GM10847 (cell line): ENCODE data around the gene CEACAM18.

Experiments
- POLR2A ChIP-seq: IDR thresholded peaks from 2 replicates; pipeline ENCODE4 v1.6.1; 2011; ENCODE audit not compliant: insufficient read length; ENCODE audit errors: extremely low read depth

Gene CEACAM18

DNA sequence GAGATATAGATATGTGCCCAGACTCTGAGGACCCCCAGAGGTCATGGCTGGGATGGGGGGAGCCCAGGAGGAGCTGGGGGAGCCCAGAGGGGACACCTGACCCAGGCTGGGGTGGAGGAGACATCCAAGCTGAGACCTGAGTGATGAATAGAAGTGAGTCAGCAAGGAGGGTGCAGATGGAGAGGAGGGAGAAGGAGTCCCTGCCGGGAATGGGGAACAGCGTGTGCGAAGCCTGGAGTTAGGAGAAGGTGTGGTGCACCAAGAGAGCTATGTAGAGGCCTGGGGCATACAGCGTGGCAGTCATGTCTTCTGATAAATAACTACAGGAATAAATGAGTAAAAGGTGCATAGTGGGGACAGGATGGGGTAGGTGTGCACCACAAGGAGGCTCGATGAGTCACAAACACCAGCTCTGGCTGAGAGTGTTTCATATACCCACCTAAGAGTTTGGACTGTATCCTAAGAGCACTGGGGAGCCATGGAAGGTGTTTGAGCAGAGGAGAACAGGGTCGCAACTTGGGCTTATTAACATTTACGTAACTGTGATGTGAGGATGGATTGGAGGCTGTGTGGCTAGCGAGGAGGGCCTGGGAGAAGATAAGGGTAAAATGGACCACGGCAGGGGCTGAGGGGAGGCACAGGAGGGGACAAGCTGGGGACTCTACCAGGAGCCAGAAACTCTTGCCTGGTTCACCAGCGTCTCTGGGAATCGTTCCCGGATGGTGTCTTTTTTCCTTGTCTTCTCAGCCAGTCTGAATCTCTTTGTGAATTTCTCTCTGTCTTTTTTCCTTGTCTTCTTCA is 1.4 kb downstream of the CEACAM18 start:
- TF ChIP-seq POLR2A = no peak

DNA sequence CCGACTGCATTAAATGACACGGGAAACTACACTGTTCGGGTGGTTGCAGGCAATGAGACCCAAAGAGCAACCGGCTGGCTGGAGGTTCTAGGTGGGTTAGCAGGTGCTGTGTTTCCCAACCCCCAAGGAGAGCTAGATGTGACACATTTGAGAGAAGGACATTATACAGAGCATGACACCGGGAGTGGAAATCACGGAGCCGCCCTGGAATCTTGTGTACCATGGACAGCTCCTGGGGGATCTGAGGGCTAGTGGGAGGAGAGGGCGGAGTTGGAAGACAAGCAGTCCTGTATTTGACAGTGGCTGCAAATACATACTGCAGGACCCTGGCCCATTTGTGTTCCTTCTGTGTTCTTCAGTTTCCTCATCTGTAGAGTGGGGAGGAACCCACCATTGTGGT is 2.3 kb downstream of the CEACAM18 start:
- no peak for TF ChIP-seq POLR2A

DNA sequence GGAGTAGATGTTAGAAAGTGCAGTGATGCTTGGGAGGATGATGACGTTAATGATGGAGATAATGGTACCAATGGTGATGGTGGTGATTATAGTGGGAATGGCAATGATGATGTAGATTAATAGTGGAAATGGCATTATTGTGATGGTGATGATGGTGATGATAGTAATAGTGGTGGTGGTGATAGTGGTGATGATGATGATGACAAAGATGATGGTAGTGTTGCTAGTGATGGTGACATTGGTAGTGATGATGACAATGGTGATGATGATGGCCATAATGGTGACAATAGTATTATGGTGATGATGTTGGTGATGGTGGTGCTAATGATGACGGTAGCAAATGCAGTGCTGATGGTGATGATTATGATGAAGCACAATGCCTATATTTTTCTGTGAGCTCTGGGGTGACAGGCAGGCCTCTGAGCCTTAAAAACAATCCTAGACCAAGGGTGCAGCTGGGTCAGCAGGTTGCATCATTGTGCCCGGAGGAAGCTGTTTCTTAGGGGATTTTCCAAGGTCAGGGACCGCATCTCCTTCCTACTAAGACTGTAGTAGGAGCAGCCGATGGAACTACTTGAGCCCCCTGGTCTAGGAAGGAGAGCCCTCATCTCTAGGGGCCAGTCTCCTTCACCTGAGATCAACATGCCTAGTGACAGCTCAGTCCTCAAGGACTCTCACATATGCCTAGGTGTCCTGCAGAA is 7.8 kb downstream of the CEACAM18 start:
- no peak for TF ChIP-seq POLR2A

DNA sequence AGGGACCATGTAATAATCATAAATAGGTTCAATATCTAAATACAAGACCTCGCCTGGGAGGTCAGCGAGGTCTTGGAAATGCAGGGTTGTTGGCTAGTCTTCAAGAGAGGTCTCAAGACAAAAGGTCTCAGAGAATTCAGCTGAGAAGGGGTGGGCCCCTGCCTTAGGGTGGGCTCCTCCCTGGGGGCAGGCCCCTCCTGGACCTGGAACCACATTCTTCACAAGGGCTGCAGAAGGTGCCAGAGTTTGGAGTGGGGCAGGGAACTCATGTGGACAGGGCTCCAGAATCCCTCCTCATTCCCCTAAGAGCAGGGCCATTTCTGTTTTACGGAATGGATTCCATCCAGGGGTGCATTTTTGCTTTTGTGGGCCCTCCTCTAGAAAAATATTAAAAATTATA is 10.2 kb downstream of the CEACAM18 start:
- TF ChIP-seq POLR2A = no peak

DNA sequence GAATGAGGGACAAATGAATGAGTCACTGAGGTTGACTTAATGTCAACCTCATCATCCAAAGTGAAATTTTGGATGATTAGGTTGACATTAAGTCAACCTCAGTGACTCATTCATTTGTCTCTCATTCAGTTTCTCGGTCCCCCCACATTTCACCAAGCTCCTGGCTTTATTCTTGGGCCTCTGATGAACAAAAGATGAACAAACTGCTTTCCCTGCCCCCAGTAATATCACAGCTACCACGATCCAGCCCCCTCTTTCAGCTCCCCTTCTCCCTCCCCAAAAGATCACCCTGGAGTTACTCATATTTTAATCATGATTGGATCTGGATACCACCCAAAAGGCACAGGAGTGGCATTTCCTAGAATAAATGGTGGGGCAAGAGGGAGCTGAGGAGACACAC is 10.8 kb downstream of the CEACAM18 start:
- TF ChIP-seq POLR2A = no peak

DNA sequence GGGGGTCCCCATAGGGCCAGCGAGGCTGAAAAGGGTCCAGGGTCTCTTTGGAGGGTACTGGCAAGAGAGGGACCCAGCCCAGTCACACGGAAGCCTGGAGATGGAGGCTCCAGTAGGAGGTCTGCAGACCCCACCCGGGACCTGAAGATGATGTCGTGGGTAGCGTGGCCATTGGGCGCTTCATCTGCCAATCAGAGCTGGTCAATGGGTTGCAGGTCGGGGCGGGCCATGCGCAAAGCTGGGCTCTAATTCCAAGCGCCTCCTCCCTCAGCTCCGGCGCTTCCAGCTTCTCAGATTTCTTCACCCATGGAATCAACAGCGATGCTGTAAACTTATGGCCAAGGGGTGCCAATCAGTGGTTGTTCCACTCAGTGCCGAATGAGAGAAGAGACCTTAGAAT is 12.3 kb downstream of the CEACAM18 start:
- TF ChIP-seq POLR2A = no peak

DNA sequence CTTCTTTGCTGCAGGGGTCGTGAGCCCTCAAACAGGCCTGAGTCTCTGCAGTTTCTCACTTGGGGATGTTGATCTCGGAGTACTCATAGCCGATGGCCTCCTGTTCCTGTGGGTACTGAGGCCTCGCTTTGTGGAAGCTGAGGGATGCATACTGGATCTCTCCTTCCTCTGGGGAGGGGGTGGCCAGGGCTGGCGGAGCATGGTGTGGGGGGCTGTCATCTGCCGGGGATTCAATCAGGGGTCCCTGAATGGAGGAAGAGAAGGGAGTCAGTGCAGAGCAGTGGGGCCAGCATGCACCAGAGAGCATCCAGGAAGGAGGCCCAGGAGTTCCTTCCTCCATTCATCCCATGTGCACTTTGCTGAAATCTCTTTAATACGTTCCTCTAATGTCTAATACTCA is 13.2 kb downstream of the CEACAM18 start:
- TF ChIP-seq POLR2A = no peak

DNA sequence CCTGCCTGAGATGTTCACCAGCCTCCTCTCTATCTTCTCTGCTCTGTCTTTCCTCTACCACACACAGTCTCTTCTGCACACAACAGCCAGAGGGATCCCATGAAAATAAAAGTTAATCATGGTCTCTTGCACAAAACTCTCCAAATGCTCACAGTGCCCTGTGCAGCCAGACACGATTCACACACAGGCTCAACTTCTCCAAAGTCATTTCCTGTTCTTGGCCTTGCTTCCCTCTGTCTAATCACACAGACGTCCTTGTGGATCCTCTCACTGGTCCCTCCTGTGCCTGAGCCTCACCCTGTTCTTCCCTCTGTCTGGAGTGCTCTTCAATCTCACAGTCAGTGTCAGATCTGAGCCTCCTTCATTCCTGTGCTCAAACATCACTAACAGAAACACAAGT is 15.4 kb downstream of the CEACAM18 start:
- TF ChIP-seq POLR2A = no peak

DNA sequence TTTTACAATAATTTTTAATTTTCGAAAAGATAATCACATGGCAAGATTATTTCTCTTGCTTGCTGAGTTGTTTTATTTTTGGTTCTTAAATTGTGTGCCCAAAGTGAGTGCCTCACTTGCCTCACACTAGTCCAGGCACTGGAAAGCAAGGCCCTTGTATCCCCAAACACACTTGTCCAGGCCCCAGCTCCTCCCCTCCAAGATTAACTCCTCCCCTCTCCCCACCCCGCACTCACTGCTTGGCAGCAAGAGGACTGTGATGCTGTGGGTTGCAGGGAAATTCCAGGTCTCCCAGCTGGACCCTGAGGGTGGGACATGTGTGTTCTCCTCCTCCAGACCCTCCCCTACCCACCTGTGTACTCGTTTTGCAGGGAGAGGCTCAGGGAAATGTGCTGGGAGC is 19.3 kb downstream of the CEACAM18 start:
- TF ChIP-seq POLR2A = no peak

DNA sequence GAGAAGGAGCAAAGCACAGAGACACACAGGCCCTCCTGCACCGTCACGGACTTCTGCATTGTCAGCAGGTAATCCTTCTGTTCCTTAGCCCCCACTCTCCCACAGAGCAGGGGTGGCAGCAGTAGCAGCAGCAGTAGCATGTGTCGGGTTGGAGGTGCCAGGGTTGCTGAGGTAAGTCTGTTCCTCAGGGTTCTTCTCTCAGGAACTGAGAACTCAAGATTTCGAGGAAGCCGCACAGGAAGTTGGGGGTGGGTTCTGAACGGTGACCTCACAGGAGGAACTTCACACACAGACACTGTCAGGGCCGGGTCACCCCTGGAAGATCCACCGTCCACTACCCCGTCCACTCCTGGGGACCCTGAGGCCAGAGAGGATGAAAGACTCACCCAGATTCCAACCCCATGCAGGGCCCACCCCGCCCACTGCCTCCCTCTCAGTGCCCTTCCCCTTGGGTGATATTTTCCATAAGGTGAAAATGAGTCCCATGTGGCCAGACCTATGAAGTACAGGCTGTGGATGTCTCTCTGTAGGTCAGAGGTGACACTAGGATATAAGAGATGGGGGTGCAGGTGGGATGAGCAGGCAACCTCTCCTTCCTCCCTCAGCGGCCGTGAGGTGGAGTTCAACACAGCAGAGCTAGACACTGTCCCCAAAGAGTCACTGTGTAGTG is 23.4 kb downstream of the CEACAM18 start, which contains the start of gene SIGLEC12:
Gene SIGLEC12, minus strand, starts transcription at position 207 of the 670 bp plus-strand sequence. Its CDS starts 67 bp downstream, at position 140.
- TF ChIP-seq POLR2A = no peak

DNA sequence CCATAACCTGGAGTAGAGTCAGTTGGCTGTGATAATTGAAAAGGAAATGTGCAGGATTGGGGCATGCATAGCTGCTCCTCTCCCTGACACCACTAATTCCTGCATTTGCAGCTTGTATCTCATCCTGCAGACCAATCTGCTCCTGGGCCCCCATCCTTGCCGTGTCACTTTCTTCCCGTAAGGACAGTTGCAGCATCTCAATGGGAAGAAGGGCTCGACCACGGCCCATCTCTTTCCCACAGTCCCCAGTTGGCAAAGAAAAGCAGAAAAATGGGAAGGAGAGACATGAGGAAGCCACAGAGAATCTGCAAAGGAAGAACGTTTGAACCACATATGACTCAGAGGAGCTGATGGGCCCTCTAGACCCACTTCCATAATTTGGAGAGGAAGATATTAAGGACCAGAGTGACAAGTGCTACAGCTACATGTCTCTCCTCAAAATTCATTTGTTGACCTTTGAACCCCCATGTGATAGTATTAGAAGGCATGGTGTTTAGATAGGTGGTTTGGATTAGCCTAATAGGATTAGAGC is 25.0 kb downstream of the CEACAM18 start:
- TF ChIP-seq POLR2A = no peak

DNA sequence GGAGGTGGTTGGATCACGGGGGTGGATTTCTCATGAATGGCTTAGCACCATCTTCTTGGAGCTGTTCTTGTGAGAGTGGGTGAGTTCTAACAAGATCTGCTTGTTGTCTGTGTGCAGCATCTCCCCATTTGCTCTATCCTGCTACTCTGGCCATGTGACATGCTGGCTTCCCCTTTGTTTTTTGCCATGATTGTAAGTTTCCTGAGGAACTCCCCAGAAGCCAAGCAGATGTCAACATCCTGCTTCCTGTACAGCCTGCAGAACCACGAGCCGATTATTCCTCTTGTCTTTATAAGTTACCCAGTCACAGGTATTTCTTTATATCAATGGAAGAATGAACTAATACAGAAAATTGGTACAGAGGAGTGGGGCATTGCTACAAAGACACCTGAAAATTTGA is 25.6 kb downstream of the CEACAM18 start:
- no peak for TF ChIP-seq POLR2A

DNA sequence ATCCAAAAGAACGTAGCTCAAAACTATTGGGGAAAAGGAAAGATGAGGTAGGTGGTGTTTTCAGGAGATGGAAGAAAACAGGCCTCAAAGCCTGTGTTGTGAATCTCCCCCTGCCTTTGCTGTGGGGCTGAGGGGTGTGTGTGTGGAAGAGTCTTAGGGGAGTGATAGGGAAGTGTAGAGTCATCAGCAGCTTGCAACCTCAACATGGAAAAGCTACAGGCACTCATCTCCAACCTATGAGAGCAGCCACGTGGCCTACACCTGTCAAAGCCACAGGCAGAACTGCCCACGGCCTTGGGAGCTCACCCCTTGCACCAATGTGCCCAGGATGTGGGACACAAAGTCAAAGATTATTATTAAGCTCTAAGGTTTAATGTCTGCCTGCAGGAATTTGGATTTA is 27.6 kb downstream of the CEACAM18 start:
- TF ChIP-seq POLR2A = no peak

DNA sequence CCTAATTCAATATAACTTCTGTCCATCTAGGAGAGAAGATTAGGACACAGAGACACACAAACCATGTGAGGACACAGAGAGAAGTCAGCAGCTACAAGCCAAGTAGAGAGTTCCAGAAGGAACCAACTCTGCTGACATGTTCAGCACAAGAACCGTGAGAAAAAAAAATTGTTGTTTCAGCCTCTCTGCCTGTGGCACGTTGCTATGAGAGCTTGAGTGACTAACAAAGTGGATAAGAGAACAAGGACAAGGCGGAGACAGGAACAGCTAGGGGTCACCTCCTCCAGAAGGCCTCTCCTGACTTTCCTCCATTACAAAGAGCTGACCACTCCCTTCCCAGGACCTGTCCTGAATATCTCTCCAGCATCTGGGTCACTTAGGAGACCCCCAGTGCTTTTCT is 28.9 kb downstream of the CEACAM18 start:
- TF ChIP-seq POLR2A = no peak

DNA sequence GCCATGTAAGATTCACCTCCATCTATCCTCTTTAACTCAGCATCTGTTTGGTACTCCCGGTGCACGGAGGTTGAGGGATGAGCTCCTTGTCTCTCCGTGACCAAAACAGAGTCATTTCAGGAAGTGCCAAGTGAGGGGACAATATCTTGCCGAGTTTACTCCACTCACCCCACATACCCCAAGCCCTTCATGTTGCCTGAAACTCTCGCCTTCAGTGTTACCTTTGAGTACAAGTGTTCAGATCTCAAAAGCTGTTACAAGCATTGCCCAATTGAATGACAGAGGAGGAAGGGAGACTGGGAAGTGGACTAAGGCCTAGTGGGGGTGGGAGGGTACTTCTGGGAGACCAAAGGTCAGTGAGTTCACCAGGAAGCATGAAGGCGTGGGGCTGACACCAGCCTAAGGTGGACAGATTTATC is 29.3 kb downstream of the CEACAM18 start:
- no peak for TF ChIP-seq POLR2A
